AG04450 (cell line): ENCODE data around the gene KMT5C. TPM values are rescaled to one million over a fixed set of nuclear protein-coding genes. Genes with fewer than 3 reads are reported as not detected.

Experiments
- CTCF ChIA-PET: fragments of 300-600, 350-600 bp; formaldehyde crosslinking; extraction: SDS; loops from one replicate; lab custom pipeline; 2022; ENCODE audit warnings: antibody characterized with exemption, inconsistent platforms; lab: Charles Lee
- POLR2A ChIA-PET: fragments of 350-600 bp; formaldehyde crosslinking; extraction: SDS; loops from one replicate; lab custom pipeline; 2021; ENCODE audit warnings: antibody characterized with exemption, inconsistent platforms; lab: Yijun Ruan, JAX
- DNase-seq: peaks from one replicate; pipeline ENCODE4 v3.0.0-alpha.2; 2011; ENCODE audit warnings: low read depth, low spot score
- H3K27ac ChIP-seq: one replicate; pipeline ENCODE4 v1.5.1; 2012; ENCODE audit warnings: low read depth, low read length, control low read depth
- H3K27me3 ChIP-seq: one replicate; pipeline ENCODE4 v1.6.0; 2012; ENCODE audit warnings: low read length; ENCODE audit not compliant: control insufficient read depth, insufficient read depth
- H3K4me3 ChIP-seq: 2 replicates; pipeline ENCODE4 v1.5.1; 2011; ENCODE audit warnings: mild to moderate bottlenecking, low read depth, low read length, control low read depth
- H3K9me3 ChIP-seq: 2 replicates; pipeline ENCODE4 v1.5.1; 2012; ENCODE audit warnings: low read length; ENCODE audit not compliant: control insufficient read depth, insufficient read depth
- CTCF ChIP-seq: IDR thresholded peaks from 2 replicates; pipeline ENCODE4 v1.5.1; 2011; ENCODE audit warnings: low read depth, low read length, control low read depth, inconsistent platforms
- polyA plus RNA-seq: library from polyadenylated mRNA; depleted of rRNA; stranded (reverse); fragments of >200 nt; gene quantifications from 2 replicates; pipeline ENCODE4 v1.2.3, GENCODE V29; 2011

The KMT5C gene
- polyA plus RNA-seq, 1 experiment: 2.6 TPM

DNA sequence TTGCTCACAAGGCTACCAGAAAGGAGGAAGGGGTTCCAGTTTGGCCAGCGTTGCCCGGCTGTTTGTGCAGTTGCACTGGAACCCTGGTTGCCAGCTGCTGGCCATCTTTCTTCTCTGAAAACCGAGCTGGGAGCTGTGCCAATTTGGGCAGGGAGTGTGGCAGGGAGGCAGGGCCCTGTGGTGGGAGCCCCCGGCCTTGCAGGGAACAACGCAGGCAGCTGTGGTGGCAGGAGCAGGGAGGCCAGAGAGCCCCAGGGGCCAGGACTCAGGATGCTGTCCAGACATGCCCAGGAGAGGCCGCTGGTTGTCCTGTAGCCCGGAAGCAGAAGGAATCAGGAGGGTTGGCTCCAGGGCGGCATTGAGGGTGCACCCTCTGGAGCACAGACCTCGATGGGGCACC lies 4.8 kb downstream of the KMT5C start:
- H3K4me3 ChIP-seq: no peak overlapping the region
- no peak for DNase-seq
- ChIA-PET CTCF (interaction anchor here (1.0 kb wide), 1 partner anchor 43 kb away, joined by 4 read pairs; no protein-coding TSS in a partner anchor), POLR2A (interaction anchor here (0.5 to 1.2 kb wide), 2 partner anchors 26 to 63 kb away, joined by 4 to 6 read pairs; partner anchors contain the start of genes IL11 and UBE2S)
- no peaks in the 10 kb centered on the region for H3K27me3 ChIP-seq
- H3K9me3 ChIP-seq: no peaks in the 10 kb centered on the region; the same call in 1 of the 2 replicates
- TF ChIP-seq CTCF: no peak
- no peak overlapping the region for H3K27ac ChIP-seq

DNA sequence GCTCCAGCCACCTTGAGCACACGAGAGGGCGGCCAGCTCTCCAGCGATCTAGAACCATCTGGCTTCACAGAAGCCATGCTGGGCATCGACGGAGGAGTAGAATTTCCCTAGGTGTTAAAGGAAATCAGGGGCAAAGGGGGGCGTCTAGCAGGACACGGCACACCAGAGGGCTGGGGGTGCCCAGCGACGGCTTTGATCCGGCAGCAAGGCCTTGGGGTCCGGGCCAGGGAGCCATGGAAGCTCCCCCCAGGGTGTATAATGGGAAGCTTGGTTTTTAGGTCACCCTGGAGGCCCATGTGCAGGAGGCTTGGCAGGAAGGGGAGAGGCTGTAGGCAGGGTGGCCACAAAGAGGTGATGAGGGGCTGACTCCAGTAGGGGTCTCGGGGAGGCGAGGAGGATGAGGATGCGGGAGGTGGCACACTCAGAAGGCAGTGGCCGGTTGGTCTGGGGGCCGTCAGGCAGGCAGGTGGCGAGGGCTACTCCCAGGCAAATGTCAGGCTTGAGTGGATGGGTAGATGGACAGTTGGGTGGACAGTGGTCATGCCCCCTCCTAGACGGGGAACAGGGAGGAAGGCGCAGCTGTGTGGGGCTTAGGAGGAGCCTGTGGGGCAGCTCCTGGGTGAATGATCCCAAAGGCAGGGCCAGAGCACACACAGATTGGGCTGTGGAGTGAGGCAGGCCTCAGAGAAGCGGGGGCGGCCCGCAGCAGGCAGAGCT lies 5.6 kb downstream of the KMT5C start:
- ChIA-PET CTCF (interaction anchor here (1.0 kb wide), 1 partner anchor 43 kb away, joined by 4 read pairs; no protein-coding TSS in a partner anchor), POLR2A (interaction anchor here (0.6 kb wide), 1 partner anchor 44 kb away, joined by 8 read pairs; no protein-coding TSS in a partner anchor)
- TF ChIP-seq CTCF: no peak
- H3K27ac ChIP-seq: no peak overlapping the region
- no peaks in the 10 kb centered on the region; the same call in 1 of the 2 replicates for H3K9me3 ChIP-seq
- H3K4me3 ChIP-seq: no peak overlapping the region
- no peaks in the 10 kb centered on the region for H3K27me3 ChIP-seq
- no peak for DNase-seq

DNA sequence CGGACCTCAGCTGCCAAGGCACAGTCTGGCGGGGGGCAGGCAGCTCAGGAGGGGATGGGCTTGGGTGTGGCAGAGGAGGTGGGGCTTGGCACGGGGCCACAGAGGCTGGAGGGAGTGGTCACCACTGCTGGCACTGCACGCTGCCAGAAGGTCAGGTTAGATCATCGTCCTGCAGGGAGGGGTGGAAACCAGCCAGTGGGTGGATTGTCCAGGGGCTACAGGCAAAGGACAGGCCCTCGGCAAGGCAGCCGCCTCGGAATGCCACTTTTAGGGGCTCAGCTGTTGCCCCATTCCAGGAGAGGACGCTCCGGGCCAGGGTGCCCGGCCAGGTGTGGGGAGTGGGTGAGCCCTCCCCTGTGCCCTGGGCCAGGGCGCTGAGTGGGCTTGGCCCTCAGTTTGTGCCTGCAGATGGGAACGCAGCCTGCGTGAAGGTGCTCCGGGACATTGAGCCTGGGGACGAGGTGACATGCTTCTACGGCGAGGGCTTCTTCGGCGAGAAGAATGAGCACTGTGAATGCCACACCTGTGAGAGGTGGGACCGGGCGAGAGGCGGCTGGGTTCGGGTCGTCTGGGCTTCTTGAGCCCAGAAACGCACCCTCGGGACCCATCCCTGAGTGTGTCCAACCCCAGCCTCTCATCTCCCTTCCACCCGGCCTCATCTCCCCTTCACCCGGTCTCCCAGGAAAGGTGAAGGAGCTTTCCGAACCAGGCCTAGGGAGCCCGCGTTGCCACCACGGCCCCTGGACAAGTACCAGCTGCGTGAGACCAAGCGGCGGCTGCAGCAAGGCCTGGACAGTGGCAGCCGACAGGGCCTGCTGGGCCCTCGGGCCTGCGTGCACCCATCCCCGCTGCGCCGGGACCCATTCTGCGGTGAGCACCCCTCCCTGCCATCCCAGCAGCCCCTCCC lies 6.4 kb downstream of the KMT5C start:
- POLR2A ChIA-PET: interaction anchor here (0.6 to 0.7 kb wide), 2 partner anchors 45 to 253 kb away, joined by 5 to 8 read pairs; partner anchors contain the start of gene FIZ1
- Histone ChIP-seq H3K27ac (no peak overlapping the region), H3K27me3 (no peaks in the 10 kb centered on the region), H3K9me3 (no peaks in the 10 kb centered on the region; the same call in 1 of the 2 replicates), H3K4me3 (no peak overlapping the region)
- TF ChIP-seq CTCF: no peak
- CTCF ChIA-PET: no interaction called here
- DNase-seq: no peak

GRCh38 chr19:55346725-55347441 lies 7.2 kb downstream of the KMT5C start:
- ChIA-PET POLR2A (interaction anchor here (0.7 kb wide), 1 partner anchor 252 kb away, joined by 5 read pairs; the partner anchor contains the start of gene FIZ1), CTCF (interaction anchor here (0.5 to 1.3 kb wide), 2 partner anchors 8 to 205 kb away, joined by 5 to 6 read pairs; partner anchors contain the start of gene KMT5C)
- TF ChIP-seq CTCF: no peak
- DNase-seq: no peak
- Histone ChIP-seq H3K27me3 (peaks cover 4% of the 10 kb centered on the region), H3K4me3 (no peak overlapping the region), H3K27ac (no peak overlapping the region), H3K9me3 (no peaks in the 10 kb centered on the region; the same call in 1 of the 2 replicates)
